ENCODE data around the gene CD93.

Gene CD93

GRCh38 chr20:23125159-23125558, 39.0 kb upstream of the CD93 start:
- TF ChIP-seq RAD21 (IDR thresholded peaks at IDR 0.05; ENCODE audit: low read depth) (no peak), TEAD4 (IDR thresholded peaks at IDR 0.05) (no peak), YY1 (IDR thresholded peaks at IDR 0.05; ENCODE audit: low read depth) (no peak), ZBTB7A (IDR thresholded peaks at IDR 0.05; ENCODE audit: low read depth) (no peak), CREB1 (IDR thresholded peaks at IDR 0.05; ENCODE audit: low read depth) (no peak), FOXM1 (IDR thresholded peaks at IDR 0.05; ENCODE audit: borderline replicate concordance, low read depth) (no peak), CEBPB (IDR thresholded peaks at IDR 0.05) (no peak), NFIC (IDR thresholded peaks at IDR 0.05) (no peak), MAX (IDR thresholded peaks at IDR 0.05) (no peak), TAF1 (IDR thresholded peaks at IDR 0.05; ENCODE audit: low read depth) (no peak), TCF12 (IDR thresholded peaks at IDR 0.05; ENCODE audit: low read depth) (no peak)
- TF ChIP-seq, protein P1, sequence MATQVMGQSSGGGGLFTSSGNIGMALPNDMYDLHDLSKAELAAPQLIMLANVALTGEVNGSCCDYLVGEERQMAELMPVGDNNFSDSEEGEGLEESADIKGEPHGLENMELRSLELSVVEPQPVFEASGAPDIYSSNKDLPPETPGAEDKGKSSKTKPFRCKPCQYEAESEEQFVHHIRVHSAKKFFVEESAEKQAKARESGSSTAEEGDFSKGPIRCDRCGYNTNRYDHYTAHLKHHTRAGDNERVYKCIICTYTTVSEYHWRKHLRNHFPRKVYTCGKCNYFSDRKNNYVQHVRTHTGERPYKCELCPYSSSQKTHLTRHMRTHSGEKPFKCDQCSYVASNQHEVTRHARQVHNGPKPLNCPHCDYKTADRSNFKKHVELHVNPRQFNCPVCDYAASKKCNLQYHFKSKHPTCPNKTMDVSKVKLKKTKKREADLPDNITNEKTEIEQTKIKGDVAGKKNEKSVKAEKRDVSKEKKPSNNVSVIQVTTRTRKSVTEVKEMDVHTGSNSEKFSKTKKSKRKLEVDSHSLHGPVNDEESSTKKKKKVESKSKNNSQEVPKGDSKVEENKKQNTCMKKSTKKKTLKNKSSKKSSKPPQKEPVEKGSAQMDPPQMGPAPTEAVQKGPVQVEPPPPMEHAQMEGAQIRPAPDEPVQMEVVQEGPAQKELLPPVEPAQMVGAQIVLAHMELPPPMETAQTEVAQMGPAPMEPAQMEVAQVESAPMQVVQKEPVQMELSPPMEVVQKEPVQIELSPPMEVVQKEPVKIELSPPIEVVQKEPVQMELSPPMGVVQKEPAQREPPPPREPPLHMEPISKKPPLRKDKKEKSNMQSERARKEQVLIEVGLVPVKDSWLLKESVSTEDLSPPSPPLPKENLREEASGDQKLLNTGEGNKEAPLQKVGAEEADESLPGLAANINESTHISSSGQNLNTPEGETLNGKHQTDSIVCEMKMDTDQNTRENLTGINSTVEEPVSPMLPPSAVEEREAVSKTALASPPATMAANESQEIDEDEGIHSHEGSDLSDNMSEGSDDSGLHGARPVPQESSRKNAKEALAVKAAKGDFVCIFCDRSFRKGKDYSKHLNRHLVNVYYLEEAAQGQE (IDR thresholded peaks at IDR 0.05; ENCODE audit: low read depth): no peak
- TF ChIP-seq, protein P2, sequence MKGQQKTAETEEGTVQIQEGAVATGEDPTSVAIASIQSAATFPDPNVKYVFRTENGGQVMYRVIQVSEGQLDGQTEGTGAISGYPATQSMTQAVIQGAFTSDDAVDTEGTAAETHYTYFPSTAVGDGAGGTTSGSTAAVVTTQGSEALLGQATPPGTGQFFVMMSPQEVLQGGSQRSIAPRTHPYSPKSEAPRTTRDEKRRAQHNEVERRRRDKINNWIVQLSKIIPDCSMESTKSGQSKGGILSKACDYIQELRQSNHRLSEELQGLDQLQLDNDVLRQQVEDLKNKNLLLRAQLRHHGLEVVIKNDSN (IDR thresholded peaks at IDR 0.05): no peak

DNA sequence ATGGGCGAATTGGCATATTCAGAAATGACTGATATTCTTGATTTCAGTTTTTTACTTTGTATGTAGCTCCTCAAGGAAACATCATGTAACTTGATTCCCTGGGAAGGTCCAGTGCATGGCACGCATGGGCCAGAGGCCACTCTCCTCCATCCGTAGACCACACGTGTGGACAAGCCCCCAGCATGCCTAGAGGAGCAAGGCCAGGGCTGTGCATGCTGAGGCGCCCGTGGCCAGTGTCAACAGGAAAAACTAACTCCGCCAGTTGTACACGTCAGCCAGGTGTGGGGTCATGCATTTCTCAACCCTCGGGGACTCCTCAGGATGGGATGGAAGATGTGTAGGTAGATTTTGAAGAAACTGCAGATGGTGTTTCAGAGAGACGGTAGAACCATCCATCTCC, 37.8 kb upstream of the CD93 start:
- TF ChIP-seq RAD21 (IDR thresholded peaks at IDR 0.05; ENCODE audit: low read depth) (no peak), CREB1 (IDR thresholded peaks at IDR 0.05; ENCODE audit: low read depth) (no peak), TAF1 (IDR thresholded peaks at IDR 0.05; ENCODE audit: low read depth) (no peak), YY1 (IDR thresholded peaks at IDR 0.05; ENCODE audit: low read depth) (no peak), EP300 (IDR thresholded peaks at IDR 0.05; ENCODE audit: borderline replicate concordance) (no peak), FOXM1 (IDR thresholded peaks at IDR 0.05; ENCODE audit: borderline replicate concordance, low read depth) (no peak), EGR1 (IDR thresholded peaks at IDR 0.05) (no peak)

DNA sequence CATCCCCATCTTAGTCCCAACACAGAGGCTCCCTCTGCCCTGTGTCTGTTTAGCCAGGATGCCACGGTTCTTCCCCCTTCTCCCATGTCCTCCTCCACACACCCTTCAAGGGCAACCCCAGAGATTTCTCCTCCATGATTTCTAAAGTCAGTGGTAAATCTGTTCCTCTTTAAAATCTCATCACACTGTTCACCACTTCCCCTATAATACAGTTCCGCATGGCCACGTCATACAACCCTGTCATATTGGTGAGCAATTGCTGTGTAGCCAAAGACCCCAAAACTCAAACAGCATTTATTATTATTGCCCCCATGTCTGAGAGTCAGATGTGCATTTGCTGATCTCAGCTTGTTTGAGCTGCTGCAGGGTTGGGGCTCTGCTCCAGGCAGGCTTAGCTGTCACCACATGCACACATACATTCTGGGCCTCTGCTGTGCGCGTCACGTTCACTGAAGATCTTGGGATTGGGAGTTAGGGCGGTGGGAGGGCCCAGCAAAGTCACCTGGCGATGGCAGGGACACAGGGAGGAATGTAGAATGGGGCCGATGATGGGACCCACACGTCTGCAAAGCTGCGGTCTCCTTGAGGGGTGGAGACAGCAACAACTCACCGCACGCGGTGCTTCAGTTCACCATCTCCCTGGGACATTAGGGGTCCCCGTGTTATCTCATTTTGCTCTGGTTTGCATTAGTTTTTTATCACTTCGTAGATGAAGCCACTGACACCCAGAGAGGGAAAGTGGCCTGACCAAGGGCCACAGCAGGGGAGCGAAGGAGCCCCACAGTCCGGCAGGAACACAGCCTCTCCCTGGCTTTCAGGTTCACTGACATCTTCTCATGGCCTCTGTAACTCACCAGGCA, 36.9 kb upstream of the CD93 start:
- TF ChIP-seq TCF12 (IDR thresholded peaks at IDR 0.05; ENCODE audit: low read depth): no peak
- no peak for TF ChIP-seq FOXM1 (IDR thresholded peaks at IDR 0.05; ENCODE audit: borderline replicate concordance, low read depth)
- TF ChIP-seq RAD21 (IDR thresholded peaks at IDR 0.05; ENCODE audit: low read depth): no peak
- no peak for TF ChIP-seq EGR1 (IDR thresholded peaks at IDR 0.05)
- no peak for TF ChIP-seq CEBPB (IDR thresholded peaks at IDR 0.05)

DNA sequence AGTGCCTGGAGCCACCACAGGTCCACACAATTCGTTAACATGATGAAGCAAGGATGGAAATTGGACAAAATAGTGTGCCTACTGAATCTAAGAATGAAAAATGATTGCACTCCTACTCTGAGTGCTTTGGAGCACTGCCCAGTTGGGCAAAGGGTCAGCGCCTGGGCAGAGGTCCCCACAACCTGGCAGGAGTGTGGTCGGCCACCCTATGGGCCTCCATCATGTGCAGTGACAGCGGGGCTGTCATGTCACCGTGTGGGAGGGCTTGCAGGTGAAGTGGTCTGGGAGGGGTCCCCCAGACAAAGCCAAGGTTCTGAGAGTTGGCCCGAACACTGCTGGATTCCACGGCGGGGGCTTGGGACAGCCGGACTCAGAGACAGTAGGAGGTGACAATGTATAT, 36.2 kb upstream of the CD93 start:
- TF ChIP-seq, protein P2 (IDR thresholded peaks at IDR 0.05): no peak
- TF ChIP-seq YY1 (IDR thresholded peaks at IDR 0.05; ENCODE audit: low read depth) (no peak), CEBPB (IDR thresholded peaks at IDR 0.05) (no peak), MAX (IDR thresholded peaks at IDR 0.05) (no peak), TCF12 (IDR thresholded peaks at IDR 0.05; ENCODE audit: low read depth) (no peak), FOXM1 (IDR thresholded peaks at IDR 0.05; ENCODE audit: borderline replicate concordance, low read depth) (no peak), EGR1 (IDR thresholded peaks at IDR 0.05) (no peak), TAF1 (IDR thresholded peaks at IDR 0.05; ENCODE audit: low read depth) (no peak), NFIC (IDR thresholded peaks at IDR 0.05) (no peak)
- TF ChIP-seq, protein P1 (IDR thresholded peaks at IDR 0.05; ENCODE audit: low read depth): no peak

GRCh38 chr20:23121751-23122320, 35.7 kb upstream of the CD93 start:
- no peak for TF ChIP-seq CREB1 (IDR thresholded peaks at IDR 0.05; ENCODE audit: low read depth)
- TF ChIP-seq TEAD4 (IDR thresholded peaks at IDR 0.05): no peak
- TF ChIP-seq FOXM1 (IDR thresholded peaks at IDR 0.05; ENCODE audit: borderline replicate concordance, low read depth): no peak
- no peak for TF ChIP-seq YY1 (IDR thresholded peaks at IDR 0.05; ENCODE audit: low read depth)
- TF ChIP-seq TCF12 (IDR thresholded peaks at IDR 0.05; ENCODE audit: low read depth): no peak
- TF ChIP-seq, protein P2 (IDR thresholded peaks at IDR 0.05): no peak
- no peak for TF ChIP-seq ZBTB7A (IDR thresholded peaks at IDR 0.05; ENCODE audit: low read depth)
- TF ChIP-seq, protein P1 (IDR thresholded peaks at IDR 0.05; ENCODE audit: low read depth): no peak
